Activated CD8-positive, alpha-beta memory T cell treated with anti-CD3 and anti-CD28 coated beads for 1 hour (primary cell): ENCODE data around the gene AGTRAP.

ENCODE experiments used
- DNase-seq, 2 donors: peaks; one replicate each; pipeline ENCODE4 v3.0.0-alpha.2; 2020; ENCODE audit warnings: low read depth in 1 of 2; ENCODE audit errors: extremely low read depth in 1 of 2

The AGTRAP gene

DNA sequence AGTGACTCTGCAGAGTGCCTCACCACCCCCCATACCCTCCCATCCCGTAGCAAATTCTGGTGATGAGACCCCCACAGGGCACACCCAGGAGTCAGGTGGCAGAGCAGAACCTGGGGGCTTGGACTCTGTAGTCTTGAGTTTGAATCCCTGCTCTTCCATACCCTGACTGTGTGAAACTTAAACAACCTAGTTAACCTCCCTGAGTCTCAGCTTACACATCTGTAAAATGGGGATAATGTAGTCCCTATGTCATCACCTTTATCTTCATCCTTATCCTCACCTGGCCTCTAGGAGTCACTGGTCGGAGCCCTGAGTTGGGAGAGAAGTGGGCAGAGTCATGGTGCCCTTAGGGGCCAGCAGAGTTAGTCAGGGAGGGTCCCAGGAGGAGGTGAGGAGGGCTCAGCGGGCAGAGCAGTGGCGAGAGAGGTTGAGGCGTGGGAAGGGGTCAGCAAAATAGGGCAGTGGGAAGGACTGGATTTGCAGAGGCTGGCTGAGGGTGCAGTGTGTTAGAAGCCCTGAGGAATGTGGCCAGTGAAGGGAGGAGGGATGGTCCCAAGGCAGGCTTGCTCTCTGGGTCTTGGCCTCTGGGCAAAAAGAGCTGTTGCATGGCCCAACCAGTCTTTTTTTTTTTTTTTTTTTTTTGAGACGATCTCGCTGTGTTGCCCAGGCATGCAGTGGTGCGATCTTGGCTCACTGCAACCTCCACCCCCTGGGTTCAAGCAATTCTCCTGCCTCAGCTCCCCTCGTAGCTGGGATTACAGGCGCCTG lies 44.6 kb downstream of the AGTRAP start:
- no peak for DNase-seq

DNA sequence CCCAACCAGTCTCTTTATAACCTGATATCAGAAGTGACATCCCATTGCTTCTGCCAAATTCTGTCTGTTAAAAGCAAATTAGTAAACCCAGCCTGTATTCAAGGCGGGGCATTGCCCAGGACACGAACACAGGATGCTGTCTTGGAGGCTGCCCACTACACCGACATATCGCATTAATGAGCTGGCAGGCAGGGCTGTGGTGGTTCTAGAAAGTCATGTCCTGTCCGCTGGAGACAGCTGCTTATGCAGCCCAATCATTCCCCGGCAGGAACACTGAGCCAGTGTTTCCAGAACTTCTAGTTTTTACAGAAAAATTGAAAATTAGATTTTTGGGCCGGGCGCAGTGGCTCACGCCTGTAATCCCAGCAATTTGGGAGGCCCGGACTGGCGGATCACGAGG lies 45.4 kb downstream of the AGTRAP start:
- DNase-seq = no peak

DNA sequence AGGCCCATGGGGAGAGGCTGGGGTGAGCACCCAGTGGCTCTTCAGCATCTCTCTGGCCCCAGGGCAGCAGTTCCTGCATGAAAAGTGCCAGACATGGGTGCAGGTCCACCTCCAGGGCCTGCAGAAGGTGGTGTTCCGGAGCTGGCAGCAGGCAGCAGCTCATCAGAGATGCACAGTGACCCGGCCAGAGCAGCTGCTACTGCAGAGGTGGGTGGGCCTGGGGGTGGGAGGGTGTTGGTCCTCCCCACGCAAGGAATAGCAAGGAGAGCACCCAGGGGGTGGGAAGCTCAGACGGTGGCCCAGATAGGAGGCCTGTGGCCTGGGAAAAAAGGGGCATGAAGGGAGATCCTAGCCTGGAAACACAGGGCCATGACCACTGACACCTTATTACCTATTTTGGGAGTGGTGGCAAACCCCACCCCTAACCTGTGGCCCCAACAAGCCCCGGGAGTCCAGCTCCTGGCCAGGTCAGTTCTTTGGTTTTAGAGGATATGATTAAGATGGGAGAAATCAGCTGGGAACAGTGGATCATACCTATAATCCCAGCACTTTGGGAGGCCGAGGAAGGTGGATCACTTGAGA lies 46.3 kb downstream of the AGTRAP start:
- no peak for DNase-seq

GRCh38 chr1:11783556-11783955 lies 47.6 kb downstream of the AGTRAP start:
- DNase-seq = no peak

- no peak for DNase-seq
Observed at GRCh38 chr1:11784256-11784992, 48.5 kb downstream of the AGTRAP start.

GRCh38 chr1:11784993-11785769 lies 49.2 kb downstream of the AGTRAP start:
- peak in 1 of 2 donors; percentile 28 for DNase-seq

- DNase-seq = no peak
Observed at GRCh38 chr1:11786168-11786567, 50.2 kb downstream of the AGTRAP start.

GRCh38 chr1:11787251-11787803 lies 51.4 kb downstream of the AGTRAP start:
- no peak for DNase-seq

GRCh38 chr1:11787804-11788436 lies 52.0 kb downstream of the AGTRAP start:
- DNase-seq = no peak

- DNase-seq = no peak
Observed at GRCh38 chr1:11788549-11789053, 52.7 kb downstream of the AGTRAP start.

DNA sequence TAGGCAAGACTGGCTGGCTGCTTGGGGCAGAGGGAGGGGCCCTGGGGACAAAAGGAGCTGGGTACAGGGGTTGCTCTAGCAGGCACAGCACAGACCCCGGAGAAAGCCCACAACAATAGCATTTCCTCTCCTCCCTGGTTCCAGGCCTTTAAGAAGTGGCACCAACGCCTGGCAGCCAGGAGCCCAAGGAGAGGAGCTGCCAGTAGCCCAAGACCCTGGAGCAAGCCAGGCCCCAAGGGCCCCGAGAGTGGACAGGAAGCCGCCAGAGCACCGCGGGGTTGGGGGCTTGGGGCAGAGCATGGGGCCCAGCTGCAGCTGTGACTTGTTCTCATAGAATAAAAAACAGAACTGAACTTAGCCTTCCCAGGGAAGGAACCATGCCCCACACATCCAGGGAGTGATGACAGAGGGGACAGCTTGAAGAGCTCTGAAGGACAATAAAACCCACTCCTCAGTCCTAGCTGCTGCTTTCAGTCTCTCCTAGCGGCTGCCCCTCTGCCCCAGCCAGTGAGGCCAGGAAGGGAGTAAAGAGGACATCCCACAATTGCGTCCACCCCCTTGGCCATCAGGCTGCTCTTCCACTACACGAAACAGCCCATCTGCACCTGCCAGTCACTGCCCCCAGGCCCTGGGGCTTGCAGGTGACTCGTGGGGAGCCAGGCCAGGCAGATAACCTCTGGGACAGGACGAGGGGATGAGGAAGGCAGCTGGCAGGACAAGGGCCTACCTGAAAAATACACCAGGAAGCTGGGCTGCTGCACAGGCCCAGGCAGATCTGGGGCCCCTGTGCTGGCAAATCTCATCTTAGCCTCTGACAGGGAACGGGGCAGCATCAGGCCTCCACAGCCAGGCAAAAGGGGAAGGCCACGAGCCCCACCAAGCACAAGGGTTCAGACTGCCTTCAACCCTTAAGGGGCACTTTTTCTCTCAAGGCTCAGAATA lies 53.5 kb downstream of the AGTRAP start:
- no peak for DNase-seq

DNA sequence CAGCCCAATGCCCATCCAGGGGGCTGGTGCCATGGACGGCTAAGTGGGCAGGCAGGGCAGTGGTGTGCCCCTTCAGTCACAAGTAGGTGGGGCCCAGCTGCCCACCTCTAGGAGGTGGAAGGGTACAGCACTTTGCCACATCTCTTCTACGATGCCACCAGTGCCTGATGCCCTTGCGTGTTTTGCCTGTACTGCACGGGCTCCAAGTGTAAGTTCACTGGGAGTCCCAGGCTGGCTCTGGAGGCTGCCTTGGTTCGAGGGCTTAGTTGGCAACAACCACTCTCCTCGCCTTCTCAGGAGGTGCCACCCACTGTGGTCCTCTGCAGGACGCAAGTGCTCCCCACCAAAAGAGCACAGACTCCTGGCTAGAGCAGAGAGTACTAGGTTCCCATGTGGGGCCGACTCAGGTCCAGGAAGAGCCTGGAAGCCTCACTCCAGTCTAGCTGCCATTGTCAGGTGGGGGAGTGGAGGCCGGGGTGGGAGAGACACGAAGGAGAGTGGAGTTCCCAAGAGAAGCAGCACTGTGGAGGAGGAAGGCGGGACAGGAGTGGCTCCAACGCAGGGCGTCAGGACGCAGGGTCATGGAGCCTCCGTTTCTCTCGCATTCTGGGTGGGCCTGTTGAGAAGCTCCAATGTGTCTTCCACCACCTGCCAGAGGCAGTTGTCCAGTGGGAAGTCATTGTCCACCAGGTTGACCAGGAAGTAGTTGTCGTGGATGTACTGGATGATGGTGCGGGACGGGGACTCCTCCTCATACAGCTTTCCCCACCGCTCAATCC lies 54.4 kb downstream of the AGTRAP start:
- no peak for DNase-seq

DNA sequence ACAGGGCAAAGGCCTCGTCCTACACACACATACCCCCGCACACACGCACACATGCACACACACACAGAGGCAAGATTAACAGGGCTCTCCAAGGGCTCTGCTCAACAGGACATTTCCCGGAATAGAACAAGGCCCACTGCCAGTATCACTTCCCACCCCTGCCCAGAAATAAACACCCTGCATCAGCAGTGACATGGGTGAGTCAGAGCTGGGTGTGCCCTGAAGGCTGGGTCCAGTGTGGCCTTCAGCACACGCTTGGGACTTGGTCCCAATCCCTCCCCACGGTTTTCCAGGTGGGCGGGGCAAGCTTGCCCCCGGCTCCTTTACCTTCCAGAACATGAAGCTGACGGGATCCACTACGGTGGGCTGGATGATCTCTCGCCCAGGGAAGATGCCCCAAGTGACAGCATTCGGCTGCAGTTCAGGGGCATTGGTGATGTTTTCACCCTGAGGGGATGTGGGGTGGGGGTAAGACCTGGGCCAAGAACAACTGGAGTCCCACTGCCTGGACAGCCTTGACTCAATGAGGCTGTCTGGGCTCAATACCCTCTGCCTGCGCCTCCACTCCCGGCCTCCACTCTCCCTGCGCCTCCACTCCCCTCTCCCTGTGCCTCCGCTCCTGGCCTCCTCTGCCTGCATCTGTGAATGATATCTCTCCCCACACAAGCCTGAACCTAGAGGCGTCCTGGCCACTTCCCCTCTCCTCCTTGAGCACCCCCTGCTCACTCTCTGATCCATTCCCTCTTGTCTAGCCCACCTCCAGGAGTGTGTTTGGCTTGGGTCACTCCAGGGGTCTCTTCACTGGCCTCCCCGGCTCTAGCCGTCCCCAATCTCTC lies 55.2 kb downstream of the AGTRAP start:
- no peak for DNase-seq

GRCh38 chr1:11792106-11792505 lies 56.2 kb downstream of the AGTRAP start:
- no peak for DNase-seq

GRCh38 chr1:11793819-11794218 lies 57.9 kb downstream of the AGTRAP start:
- no peak for DNase-seq

- DNase-seq = no peak
Observed at GRCh38 chr1:11794446-11795237, 58.7 kb downstream of the AGTRAP start.
